ENCODE measurements around the gene MED26.

- TF ChIP-seq, protein P1, sequence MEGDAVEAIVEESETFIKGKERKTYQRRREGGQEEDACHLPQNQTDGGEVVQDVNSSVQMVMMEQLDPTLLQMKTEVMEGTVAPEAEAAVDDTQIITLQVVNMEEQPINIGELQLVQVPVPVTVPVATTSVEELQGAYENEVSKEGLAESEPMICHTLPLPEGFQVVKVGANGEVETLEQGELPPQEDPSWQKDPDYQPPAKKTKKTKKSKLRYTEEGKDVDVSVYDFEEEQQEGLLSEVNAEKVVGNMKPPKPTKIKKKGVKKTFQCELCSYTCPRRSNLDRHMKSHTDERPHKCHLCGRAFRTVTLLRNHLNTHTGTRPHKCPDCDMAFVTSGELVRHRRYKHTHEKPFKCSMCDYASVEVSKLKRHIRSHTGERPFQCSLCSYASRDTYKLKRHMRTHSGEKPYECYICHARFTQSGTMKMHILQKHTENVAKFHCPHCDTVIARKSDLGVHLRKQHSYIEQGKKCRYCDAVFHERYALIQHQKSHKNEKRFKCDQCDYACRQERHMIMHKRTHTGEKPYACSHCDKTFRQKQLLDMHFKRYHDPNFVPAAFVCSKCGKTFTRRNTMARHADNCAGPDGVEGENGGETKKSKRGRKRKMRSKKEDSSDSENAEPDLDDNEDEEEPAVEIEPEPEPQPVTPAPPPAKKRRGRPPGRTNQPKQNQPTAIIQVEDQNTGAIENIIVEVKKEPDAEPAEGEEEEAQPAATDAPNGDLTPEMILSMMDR (conservative IDR thresholded peaks at IDR 0.05; ENCODE audit: low read depth in 2 of 2), result 0 out of 4 replicates have a peak, but pooled peaks of 1 of the 2 experiments have one; percentile 11
- TF ChIP-seq EZH2 (IDR thresholded peaks at IDR 0.05; ENCODE audit: low read depth, unreplicated experiment), result no peak
- TF ChIP-seq EZH2phosphoT487 (IDR thresholded peaks at IDR 0.05; ENCODE audit: unreplicated experiment), result no peak
- no peak for TF ChIP-seq POLR2AphosphoS5 (IDR thresholded peaks at IDR 0.05; ENCODE audit: low read depth)
- TF ChIP-seq, protein P2, sequence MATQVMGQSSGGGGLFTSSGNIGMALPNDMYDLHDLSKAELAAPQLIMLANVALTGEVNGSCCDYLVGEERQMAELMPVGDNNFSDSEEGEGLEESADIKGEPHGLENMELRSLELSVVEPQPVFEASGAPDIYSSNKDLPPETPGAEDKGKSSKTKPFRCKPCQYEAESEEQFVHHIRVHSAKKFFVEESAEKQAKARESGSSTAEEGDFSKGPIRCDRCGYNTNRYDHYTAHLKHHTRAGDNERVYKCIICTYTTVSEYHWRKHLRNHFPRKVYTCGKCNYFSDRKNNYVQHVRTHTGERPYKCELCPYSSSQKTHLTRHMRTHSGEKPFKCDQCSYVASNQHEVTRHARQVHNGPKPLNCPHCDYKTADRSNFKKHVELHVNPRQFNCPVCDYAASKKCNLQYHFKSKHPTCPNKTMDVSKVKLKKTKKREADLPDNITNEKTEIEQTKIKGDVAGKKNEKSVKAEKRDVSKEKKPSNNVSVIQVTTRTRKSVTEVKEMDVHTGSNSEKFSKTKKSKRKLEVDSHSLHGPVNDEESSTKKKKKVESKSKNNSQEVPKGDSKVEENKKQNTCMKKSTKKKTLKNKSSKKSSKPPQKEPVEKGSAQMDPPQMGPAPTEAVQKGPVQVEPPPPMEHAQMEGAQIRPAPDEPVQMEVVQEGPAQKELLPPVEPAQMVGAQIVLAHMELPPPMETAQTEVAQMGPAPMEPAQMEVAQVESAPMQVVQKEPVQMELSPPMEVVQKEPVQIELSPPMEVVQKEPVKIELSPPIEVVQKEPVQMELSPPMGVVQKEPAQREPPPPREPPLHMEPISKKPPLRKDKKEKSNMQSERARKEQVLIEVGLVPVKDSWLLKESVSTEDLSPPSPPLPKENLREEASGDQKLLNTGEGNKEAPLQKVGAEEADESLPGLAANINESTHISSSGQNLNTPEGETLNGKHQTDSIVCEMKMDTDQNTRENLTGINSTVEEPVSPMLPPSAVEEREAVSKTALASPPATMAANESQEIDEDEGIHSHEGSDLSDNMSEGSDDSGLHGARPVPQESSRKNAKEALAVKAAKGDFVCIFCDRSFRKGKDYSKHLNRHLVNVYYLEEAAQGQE (IDR thresholded peaks at IDR 0.05; ENCODE audit: unreplicated experiment), result no peak
- TF ChIP-seq STAT1 (IDR thresholded peaks at IDR 0.05; ENCODE audit: unreplicated experiment), result no peak
Measured at GRCh38 chr19:16587833-16588823, 39.9 kb downstream of the MED26 start.
